SHP77 (cell line): Measurements from ENCODE around the gene POFUT1.

ENCODE experiments used
- DNase-seq, 2 experiments: peaks; one replicate each; lab custom pipeline; 2025; lab: John Stamatoyannopoulos, UW

Gene POFUT1

DNA sequence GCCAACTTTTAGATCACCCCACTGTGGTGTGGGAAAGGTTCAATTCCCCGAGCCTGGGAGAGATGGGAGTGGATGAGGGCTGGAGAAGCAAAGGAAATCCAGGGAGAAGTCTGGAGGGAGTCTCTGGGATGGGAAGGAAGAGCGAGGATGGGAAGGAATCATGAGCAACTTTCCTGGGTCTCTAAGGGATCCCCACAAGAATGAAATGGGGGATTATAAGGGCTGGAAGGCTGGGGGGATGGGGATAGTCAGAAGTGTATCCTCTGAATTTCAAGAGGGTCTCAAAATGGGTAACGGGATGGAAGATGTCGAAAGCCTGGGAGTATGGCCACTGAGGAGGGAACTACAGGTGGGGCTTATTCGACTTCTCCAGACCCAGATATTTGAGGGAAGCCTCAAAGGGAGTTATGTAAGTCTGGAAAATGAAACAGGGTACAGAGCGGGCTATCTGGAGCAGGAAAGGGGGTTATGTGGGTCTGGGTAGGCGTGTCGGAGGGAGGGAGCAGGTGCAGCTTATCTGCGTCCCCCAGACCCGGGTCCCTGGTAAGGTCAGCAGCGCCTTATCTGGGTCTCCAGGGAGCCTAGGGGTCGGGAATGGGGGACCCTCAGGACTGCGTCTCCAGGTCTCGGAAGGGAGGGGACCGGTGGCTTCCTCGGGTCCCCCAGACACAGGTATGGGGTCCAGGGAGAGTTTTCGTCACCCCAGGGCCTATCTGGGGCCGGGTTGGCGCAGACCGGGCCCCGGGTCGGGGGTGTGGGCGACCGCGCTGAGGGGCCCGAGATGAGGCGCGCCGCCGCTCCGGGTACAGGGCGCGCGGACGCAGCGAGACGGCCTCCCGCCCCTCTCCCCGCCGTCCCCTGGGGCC lies 687 bp upstream of the POFUT1 start:
- DNase-seq = no peak

DNA sequence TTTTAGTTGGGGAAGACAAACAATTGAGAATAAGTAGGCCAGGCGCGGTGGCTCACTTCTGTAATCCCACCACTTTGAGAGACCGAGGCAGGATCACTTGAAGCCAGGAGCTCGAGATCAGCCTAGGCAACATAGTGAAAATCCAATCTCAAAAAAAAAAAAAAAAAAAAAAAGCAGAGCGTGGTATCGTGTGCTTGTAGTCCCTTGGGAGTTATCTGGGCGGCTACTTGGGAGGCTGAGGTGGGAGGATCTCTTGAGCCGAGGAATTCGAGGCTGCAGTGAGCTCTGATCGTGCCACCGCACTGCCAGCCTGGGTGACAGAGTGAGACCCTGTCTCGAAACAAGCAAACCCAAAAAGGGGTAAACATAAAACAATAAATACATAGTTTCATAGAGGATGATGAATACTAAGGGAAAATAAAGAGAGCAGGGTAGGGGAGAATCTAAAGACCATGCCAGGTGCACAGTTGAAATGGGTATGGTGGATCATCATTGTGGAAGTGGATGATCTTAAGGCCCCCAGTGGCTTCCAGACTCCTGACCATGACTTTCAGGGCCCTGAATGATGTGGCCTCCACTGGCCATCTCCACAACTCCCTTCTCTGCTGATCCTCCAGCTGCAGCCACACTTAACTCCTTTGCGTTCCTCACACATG lies 947 bp downstream of the POFUT1 start:
- DNase-seq = no peak

DNA sequence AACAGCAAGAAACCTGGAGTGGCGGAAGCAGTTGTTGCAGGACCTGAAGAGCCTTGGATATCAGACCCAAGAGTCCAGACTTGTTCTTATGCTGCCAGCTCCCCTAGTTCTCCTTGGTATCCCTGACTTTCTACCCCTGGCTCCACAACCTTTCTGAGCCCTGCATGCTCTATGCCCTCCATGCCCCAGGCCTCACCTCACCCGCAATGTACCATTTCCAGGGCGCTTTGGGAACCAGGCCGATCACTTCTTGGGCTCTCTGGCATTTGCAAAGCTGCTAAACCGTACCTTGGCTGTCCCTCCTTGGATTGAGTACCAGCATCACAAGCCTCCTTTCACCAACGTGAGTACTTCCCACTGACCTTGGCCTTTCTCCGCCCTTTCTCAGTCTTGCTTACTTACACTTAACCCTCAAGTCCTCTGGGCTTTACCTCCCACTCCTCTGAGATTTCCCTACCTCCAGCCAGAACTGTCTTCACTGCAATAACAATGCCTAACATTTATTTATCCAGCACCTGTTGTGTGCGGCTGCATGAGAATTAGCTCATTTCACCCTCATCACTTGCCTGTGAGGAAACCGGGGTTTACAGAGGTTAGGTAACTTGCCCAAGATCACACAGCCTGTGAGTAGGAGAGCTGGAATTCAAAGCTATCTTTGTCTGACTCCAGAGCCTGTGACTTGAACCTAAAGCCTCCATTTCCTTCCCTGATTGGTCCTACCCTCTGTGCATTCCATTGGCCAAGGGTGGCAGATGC lies 2.3 kb downstream of the POFUT1 start:
- DNase-seq = no peak

DNA sequence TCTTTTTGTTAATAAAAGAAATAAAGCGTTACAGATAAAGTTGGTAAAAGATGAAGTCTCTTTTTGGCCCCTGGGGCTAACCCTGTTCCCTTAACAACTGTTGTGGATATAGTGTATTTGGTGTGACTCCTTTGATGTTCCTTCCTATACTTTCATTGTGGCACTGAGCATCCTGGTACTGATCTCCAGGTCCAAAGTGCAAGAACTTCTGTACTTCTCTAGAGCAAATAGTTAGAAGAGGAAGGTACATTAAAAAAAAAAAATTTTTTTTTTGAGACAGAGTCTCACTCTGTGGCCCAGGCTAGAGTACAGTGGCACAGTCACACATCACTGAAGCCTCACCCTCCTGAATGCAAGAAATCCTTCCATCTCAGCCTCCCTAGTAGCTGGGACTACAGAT lies 6.2 kb downstream of the POFUT1 start:
- DNase-seq = no peak

DNA sequence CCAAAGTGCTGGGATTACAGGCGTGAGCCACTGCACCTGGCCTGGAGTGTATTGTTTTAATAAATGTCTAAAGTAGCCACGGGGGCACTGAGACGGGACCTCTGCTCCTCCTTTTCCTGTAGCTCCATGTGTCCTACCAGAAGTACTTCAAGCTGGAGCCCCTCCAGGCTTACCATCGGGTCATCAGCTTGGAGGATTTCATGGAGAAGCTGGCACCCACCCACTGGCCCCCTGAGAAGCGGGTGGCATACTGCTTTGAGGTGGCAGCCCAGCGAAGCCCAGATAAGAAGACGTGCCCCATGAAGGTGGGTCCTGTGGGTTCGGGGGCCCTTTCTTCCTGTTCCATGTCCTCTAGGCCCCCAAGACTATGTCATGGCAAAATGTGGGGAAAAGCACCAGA lies 7.5 kb downstream of the POFUT1 start:
- no peak for DNase-seq

DNA sequence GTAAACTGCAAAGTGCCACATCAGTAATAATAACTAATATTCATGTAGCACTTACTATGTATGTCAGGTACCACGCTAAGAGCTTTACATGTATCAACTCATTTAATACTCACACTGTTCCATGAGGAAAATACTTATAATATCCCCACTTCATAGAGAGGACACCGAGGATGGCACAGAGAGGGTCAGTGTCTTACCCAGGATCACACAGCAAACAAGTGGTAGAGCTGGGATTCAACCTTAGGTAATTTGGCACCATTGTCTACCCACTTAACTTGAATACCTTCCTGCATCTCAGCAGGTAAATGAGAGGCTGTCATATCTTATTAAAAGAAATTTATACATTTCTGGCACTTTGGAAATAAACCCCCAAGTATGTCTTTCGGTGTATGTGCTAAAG lies 8.0 kb downstream of the POFUT1 start:
- no peak for DNase-seq

DNA sequence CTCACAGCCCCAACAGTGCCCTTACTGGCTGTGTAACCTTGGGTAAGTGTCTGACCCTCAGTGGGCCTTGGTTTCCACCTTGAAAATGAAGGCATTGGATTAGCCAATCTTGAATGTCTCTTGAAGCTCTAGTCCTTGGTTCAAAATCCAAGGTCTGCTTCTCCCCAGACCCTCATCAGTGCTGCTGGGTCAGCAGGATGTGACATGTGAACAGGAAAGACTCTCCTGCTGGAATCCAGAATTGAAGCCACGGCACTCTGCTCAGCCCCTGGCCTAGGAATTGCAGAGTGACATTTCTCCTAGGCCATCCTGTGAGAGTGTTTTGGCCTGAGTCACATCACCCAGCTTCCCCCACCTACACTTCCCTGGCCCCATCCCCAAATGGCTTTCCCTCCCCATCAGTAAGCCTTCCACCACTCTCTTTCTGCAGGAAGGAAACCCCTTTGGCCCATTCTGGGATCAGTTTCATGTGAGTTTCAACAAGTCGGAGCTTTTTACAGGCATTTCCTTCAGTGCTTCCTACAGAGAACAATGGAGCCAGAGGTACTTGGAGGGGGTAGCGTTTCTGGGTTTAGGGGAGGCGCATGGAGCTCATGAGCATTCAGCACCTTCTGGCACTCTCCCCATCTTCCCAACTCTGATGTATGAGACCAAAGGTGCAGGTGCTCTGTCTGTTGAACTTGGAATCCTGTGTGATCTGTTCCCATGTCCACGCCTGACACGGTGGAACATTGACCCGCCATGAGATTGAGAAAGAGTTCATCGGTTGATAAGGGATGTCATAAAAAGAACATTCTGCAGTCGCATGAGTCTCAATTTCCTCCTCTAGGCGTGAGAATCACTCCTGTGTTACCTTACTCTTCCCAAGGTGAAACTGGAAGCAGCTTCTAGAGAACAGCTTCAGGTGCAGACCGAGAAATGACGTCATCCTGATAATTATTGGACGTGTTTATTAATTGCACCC lies 8.8 kb downstream of the POFUT1 start:
- DNase-seq = no peak

DNA sequence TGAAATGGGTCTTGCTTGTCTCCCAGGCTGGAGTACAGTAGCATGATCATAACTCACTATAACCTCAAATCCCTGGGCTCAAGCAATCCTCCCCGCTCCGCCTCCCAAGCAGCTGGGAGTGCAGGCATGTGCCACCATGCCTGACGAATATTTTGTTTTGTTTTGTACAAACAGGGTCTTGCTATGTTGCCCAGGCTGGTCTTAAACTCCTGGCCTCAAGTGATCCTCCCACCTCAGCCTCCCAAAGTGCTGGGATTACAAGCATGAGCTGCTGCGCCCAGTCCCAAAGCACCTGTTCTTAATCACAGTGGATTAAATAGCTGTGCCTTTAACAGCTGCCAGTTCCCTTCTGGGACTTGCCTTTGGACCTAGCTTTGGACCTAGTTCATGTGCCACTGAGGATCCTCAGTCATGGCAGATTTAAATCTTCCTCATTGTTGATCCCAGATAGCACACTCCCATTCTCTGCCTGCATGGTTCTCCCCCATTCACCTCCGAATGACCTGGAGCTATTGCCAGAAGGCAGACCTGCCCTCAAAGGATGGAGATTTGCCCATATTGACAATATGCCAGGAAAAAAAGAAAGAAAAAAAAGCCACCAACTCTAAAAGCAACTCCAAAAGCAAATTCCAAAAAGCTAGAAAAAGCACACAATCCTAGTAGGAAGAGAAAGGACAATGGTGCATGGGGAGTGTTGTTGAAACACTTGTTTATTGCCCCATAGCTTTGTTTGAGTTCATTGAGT lies 10.6 kb downstream of the POFUT1 start:
- DNase-seq = no peak

DNA sequence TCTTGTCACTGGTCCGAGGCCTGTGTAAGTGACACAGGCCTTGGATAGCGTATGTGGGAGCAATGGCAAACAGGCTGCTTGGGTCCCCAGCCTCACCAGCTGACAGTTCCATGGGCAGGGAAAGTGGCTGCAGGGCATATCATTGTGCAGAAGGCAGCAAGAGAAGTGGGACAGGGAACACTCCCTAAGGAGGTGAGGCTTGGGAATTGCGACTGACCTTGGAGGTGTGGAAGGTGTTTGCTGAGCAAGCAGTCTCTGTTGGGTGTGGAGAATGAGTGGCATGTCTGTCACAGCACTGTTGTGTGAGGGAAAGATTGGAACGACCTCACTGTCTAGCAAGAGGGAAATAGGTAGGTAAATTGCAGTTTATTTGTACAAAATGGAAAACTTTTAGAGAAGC lies 16.8 kb downstream of the POFUT1 start:
- no peak for DNase-seq

DNA sequence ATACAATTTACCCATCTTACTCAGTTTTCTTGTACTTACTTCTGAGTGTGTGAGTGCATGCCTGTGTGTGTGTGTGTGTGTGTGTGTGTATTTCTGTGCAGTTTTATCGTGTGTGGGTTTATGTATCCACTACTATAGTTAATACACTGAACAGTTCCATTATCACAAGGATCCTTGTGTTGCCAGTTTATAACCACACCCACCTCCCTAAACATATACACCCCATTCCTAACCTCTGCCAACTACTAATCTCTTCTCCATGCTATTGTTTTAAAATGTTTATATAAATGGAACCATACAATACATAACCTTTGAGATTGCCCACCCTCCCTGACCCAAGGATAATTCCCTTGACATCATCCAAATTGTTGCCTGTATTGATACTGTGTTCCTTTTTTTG lies 18.7 kb downstream of the POFUT1 start:
- DNase-seq = no peak

DNA sequence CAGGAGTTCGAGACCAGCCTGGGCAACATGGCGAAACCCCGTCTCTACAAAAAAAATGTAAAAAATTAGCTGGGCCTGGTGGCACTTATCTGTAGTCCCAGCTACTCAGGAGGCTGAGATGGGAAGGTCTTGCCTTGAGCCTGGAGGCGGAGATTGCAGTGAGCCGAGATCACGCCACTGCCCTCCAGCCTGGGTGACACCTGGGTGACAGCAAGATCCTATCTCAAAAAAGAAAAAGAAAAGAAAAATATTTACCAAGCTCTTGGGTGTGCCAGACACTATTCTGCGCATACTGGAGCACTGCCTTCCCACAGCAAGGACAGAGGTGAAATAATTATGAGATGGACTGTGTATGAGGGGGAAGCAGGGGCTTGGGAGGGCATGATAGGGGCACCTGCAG lies 19.6 kb downstream of the POFUT1 start:
- no peak for DNase-seq

DNA sequence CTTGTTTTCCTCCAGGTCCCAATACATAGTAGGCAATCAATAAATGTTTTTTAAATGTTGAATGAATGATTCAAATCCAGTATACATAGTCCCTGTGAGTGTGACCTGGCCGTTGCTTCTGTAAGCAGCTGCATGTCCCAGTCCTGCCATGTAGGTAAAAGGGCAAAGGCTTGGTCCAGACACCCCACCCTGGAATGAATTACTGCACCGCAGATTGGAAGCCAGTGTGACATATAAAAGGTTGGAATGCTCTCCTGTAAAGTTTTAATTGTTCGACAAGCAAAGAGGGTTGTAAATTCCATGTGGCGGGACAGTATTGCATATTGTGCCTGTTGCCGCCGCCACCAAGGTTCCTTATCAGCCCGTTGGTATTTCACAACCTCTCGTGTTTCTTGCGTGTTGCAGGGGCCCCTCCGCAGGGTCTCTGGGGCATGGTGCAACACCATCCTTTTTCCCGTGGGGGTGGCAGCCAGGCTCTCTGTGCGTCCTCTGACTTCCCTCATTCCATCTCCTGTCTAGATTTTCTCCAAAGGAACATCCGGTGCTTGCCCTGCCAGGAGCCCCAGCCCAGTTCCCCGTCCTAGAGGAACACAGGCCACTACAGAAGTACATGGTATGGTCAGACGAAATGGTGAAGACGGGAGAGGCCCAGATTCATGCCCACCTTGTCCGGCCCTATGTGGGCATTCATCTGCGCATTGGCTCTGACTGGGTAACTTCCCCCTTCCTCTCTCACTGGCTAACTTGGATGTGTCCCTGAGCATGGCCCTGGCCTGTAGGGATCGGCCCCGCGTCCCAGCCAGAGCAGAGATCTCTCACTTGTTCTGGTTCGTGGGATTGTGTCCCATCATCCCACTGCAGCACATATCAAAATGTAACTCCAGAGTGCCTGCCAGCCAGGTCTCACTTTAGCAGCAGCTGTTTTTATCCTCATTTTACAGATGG lies 20.3 kb downstream of the POFUT1 start:
- DNase-seq = no peak

DNA sequence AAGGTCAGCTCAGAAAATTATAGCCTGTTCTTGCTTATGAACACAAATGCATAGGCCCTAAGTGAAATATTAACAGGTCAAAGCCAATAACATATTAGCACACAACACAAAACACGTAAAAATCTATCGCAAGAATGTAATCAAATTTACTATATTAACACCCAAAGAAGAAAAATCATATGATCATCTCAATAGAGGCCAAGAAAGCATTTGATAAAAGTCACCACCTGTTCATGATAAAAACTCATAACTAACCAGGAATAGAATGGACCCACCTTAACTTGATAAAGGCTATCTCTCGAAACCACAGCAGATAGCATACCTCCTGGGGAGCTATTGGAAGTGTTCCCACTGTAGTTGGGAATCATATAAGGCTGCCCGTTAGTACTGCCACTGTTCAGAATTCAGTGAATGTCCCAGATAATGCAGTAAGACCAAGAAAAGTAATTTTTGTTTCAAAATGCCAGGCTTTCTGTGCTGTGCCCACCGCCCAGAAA lies 21.6 kb downstream of the POFUT1 start:
- no peak for DNase-seq

DNA sequence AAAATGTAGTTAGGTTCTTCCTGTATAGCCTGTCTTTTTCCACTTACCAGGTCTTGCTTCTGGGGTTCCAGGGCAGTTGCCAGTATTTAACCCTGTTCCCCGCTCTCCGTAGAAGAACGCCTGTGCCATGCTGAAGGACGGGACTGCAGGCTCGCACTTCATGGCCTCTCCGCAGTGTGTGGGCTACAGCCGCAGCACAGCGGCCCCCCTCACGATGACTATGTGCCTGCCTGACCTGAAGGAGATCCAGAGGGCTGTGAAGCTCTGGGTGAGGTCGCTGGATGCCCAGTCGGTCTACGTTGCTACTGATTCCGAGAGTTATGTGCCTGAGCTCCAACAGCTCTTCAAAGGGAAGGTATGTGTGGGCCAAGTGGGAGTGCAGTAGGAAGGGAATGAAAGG lies 23.0 kb downstream of the POFUT1 start:
- no peak for DNase-seq

DNA sequence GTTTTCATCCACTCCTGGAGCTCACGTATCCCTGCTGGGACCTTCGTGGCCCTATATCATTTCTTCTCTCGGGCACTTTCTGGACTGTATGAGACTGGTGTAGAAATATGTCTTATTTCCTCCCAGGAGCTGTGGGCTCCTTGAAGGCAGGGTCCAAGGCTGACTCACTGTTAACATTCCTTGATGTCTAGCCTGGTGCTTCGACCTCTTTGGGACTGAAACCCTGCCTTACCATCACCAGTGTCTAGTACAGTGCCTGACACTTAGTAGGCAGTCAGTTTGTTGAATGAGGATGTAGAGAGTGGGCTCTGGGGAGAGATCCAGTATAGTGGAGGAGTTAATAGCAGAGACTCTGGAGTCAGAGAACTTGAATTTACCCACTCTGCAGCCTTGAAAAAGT lies 23.6 kb downstream of the POFUT1 start:
- DNase-seq = no peak

DNA sequence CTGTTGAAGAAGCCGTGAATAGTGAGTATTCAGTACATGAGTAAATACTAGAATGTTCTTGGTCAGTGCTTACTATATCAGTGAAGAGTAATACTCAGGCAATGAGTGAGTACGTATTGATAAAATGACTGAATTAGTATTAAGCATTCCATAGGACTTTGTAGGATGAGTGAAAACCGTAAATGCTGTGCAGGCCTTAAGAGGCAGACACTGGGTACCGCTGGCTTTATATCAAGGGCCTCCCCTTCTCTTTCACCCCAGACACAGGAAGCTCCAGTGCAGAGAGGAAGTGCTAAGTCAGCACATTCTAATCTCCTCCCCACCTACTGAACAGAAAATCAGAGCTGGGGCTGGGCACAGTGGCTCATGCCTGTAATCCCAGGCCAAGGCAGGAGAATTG lies 24.2 kb downstream of the POFUT1 start:
- no peak for DNase-seq

DNA sequence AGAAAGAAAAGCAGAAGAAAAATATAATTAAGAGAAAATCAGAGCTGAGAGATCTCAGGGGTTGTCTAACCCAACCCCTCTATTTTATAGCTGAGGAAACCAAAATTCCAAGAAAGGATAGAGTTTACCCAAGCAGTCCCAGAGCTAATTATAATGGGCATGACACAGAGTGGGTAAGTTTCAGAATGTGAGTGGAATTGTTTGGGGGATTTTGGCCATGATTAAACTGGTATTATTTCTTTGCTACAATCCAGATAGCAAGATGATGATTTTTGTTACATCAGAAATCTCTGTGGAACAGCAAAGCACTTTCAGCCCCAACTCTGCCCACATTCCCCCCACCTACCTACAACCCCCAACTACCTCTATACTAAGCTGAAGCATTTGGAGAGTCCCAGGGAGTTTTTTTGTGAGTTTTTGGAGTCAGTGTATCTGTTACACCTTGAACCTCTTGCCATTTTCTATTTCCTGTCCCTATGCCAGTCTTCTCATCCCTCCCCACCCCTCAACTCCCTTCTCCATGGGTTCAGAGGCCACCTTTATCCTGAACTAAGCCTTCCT lies 24.7 kb downstream of the POFUT1 start:
- no peak for DNase-seq

DNA sequence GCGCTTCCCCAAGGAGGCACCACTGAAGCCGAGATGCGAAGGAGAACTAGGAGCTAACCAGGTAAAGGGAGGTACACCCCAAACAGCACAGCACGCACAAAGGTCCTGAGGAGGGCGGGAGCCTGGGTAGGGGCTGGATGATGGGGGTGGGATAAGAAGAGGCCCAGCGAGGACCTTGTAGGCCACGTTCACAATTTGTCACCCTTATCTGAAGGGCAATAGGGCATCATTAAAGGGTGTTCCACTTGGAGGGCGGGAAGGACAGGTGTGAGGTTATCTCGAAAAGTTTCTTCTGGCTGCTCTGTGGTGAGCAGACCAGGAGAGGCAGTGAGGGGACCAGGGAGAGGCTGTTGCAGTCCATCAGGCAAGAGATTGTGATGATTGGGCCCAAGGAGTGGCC lies 25.6 kb downstream of the POFUT1 start:
- DNase-seq = no peak

DNA sequence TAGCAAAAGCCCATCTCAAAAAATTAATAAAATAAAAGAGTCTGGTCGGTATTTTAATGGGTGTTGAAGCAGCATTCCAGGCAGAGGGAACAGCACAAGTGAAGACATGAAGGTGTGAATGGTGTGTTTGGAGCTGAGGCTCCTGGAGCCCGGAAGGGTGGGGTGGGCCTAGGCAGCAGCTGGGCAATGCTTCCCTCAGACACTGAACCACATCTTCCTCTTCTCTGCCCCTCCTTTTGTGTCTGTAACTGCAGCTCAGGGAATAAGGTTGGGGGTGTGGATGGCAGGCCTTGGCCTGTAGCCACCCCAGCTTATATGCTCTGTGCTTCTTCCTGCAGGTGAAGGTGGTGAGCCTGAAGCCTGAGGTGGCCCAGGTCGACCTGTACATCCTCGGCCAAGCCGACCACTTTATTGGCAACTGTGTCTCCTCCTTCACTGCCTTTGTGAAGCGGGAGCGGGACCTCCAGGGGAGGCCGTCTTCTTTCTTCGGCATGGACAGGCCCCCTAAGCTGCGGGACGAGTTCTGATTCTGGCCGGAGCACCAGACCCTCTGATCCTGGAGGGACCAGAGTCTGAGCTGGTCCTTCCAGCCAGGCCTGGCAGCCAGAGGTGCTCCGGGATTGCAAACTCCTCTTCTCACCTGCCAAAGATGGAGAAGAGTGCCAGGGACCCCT lies 26.6 kb downstream of the POFUT1 start:
- DNase-seq = no peak
